ENCODE data around the gene HRCT1.

GRCh38 chr9:35904338-35904737 lies 1.7 kb upstream of the HRCT1 start:
- no peak for TF ChIP-seq CTCF (conservative IDR thresholded peaks at IDR 0.05; ENCODE audit: low read depth in 2 of 2)
- TF ChIP-seq POLR2AphosphoS5 (IDR thresholded peaks at IDR 0.05; ENCODE audit: low read depth) = no peak
- TF ChIP-seq EZH2phosphoT487 (IDR thresholded peaks at IDR 0.05; ENCODE audit: unreplicated experiment) = no peak
- no peak for TF ChIP-seq REST (IDR thresholded peaks at IDR 0.05; ENCODE audit: unreplicated experiment)
- no peak for TF ChIP-seq CREB1 (CRISPR knock-in tag; IDR thresholded peaks at IDR 0.05; ENCODE audit: low read depth)
- TF ChIP-seq EZH2 (IDR thresholded peaks at IDR 0.05; ENCODE audit: low read depth, unreplicated experiment) = no peak
- TF ChIP-seq JUNB (IDR thresholded peaks at IDR 0.05; ENCODE audit: unreplicated experiment) = no peak
- TF ChIP-seq ETS1 (IDR thresholded peaks at IDR 0.05) = no peak
- no peak for TF ChIP-seq ZNF114 (CRISPR knock-in tag; IDR thresholded peaks at IDR 0.05)
- TF ChIP-seq ZNF331 (CRISPR knock-in tag; IDR thresholded peaks at IDR 0.05; ENCODE audit: low read depth) = no peak
- no peak for TF ChIP-seq STAT1 (IDR thresholded peaks at IDR 0.05; ENCODE audit: unreplicated experiment)
